HCT116 (cell line): ENCODE data around the gene CISD1. TPM values are rescaled to one million over a fixed set of nuclear protein-coding genes. Genes with fewer than 3 reads are reported as not detected.
"Not testable (repeated sequence)": the region's sequence is repeated elsewhere in the genome, so short reads cannot be mapped to it uniquely, and the experiment has no call there.

Experiments
- ATAC-seq: fragments of 200-7000 bp; cut with Tn5 transposase; 2 replicates; pipeline ENCODE4 v1.9.1; 2020; ENCODE audit warnings: mild to moderate bottlenecking, moderate library complexity
- BruUV-seq: library from RNA; stranded (reverse); fragments of 400-500 nt; replicated peaks from 2 replicates; lab custom pipeline; 2021; lab: Mats Ljungman, UMichigan
- CTCF ChIA-PET: fragments of 300-600 bp; sonication (Branson Sonifier 250); formaldehyde crosslinking; loops from one replicate; lab custom pipeline; 2021; ENCODE audit warnings: antibody characterized with exemption; lab: Charles Lee
- POLR2A ChIA-PET: fragments of 300-600, 350-600 bp; sonication (Branson Sonifier 250); formaldehyde crosslinking; loops from one replicate; lab custom pipeline; 2021; ENCODE audit warnings: antibody characterized with exemption; lab: Charles Lee
- RAD21 ChIA-PET, 2 experiments: fragments of 300-600 bp; sonication (Branson Sonifier 250); formaldehyde crosslinking; loops; one replicate each; lab custom pipeline; 2023; ENCODE audit warnings: low total read pairs in 2 of 2; ENCODE audit not compliant: uncharacterized antibody in 2 of 2, unreplicated experiment in 2 of 2, low non-redundant PET in 1 of 2; lab: Charles Lee
- DNase-seq: peaks from one replicate; pipeline ENCODE4 v3.0.0-alpha.2; 2010; ENCODE audit warnings: low read depth, low spot score
- H2AFZ ChIP-seq: fragments of 200-600 bp; shearing (Covaris generic), sonication (generic); 2 replicates; pipeline ENCODE4 v1.6.1; 2017; ENCODE audit warnings: low read depth, mixed run types, mixed read lengths, antibody characterized with exemption, low read length; ENCODE audit not compliant: poor library complexity, severe bottlenecking
- H3K27ac ChIP-seq: 2 replicates; pipeline ENCODE4 v1.5.1; 2012; ENCODE audit warnings: low read depth, low read length
- H3K27me3 ChIP-seq: fragments of 200-600 bp; sonication (generic); 2 replicates; pipeline ENCODE4 v1.6.1; 2016; ENCODE audit warnings: mixed run types, low read length, mixed read lengths; ENCODE audit not compliant: insufficient read depth
- H3K36me3 ChIP-seq, 2 experiments: fragments of 200-500 bp in 1 of 2; fragments of 200-600 bp in 1 of 2; sonication (Bioruptor generic) in 1 of 2; sonication (generic) in 1 of 2; 2 replicates each; pipeline versions ENCODE4 v1.5.1 to v1.6.1; 2014 to 2016; ENCODE audit warnings: low read length in 2 of 2, inconsistent platforms in 1 of 2, mixed read lengths in 1 of 2, mixed run types in 1 of 2; ENCODE audit not compliant: insufficient read depth in 2 of 2, control insufficient read depth in 1 of 2
- H3K4me1 ChIP-seq, 2 experiments: fragments of 200-600 bp in 1 of 2; sonication (generic) in 1 of 2; 2 replicates each; pipeline versions ENCODE4 v1.5.1 to v1.6.1; 2012 to 2017; ENCODE audit warnings: low read length in 2 of 2, inconsistent platforms in 1 of 2, mild to moderate bottlenecking in 1 of 2, mixed read lengths in 1 of 2, mixed run types in 1 of 2, moderate library complexity in 1 of 2; ENCODE audit not compliant: insufficient read depth in 2 of 2, control insufficient read depth in 1 of 2
- H3K4me2 ChIP-seq: fragments of 200-600 bp; sonication (generic); 2 replicates; pipeline ENCODE4 v1.6.1; 2017; ENCODE audit warnings: mixed run types, low read length, mixed read lengths
- H3K4me3 ChIP-seq, 2 experiments: fragments of 200-600 bp in 1 of 2; sonication (generic) in 1 of 2; replicated peaks in 1 of 2; 2 replicates each; pipeline ENCODE4 v1.5.1; 2011 to 2016; ENCODE audit warnings: low read length in 2 of 2, control low read depth in 1 of 2, low read depth in 1 of 2, mild to moderate bottlenecking in 1 of 2, mixed read lengths in 1 of 2, mixed run types in 1 of 2
- H3K79me2 ChIP-seq: fragments of 200-600 bp; sonication (generic); 2 replicates; pipeline ENCODE4 v1.6.1; 2017; ENCODE audit warnings: mild to moderate bottlenecking, mixed run types, low read length, moderate library complexity, mixed read lengths; ENCODE audit not compliant: insufficient read depth
- H3K9ac ChIP-seq: fragments of 200-600 bp; sonication (generic); 2 replicates; pipeline ENCODE4 v1.6.1; 2016; ENCODE audit warnings: low read length, mixed read lengths
- H3K9me2 ChIP-seq: fragments of 200-600 bp; sonication (generic), shearing (Covaris generic); 2 replicates; pipeline ENCODE4 v1.6.1; 2017; ENCODE audit warnings: mixed run types, mild to moderate bottlenecking, moderate library complexity; ENCODE audit not compliant: insufficient read depth
- H3K9me3 ChIP-seq, 2 experiments: fragments of 200-500 bp in 1 of 2; fragments of 200-600 bp in 1 of 2; sonication (Bioruptor generic) in 1 of 2; sonication (generic) in 1 of 2; 2 replicates each; pipeline ENCODE4 v1.6.1; 2014 to 2017; ENCODE audit warnings: low read length in 2 of 2, mixed read lengths in 2 of 2, inconsistent platforms in 1 of 2, low read depth in 1 of 2, mild to moderate bottlenecking in 1 of 2, mixed run types in 1 of 2, moderate library complexity in 1 of 2; ENCODE audit not compliant: control insufficient read depth in 1 of 2, insufficient read depth in 1 of 2
- H4K20me1 ChIP-seq: fragments of 200-600 bp; sonication (generic), shearing (Covaris generic); 2 replicates; pipeline ENCODE4 v1.6.1; 2017; ENCODE audit warnings: mixed run types, mild to moderate bottlenecking, moderate library complexity; ENCODE audit not compliant: insufficient read depth
- intact Hi-C: fragments of 100-400 bp; cut with micrococcal nuclease; formaldehyde crosslinking; loops from 2 replicates; pipeline ENCODE4 v1.10.0; 2022
- total RNA-seq: library from RNA; stranded (reverse); gene quantifications from one replicate; pipeline ENCODE4 v1.2.1, GENCODE V29; 2021; ENCODE audit not compliant: unreplicated experiment

CISD1 gene
- total RNA-seq, 1 experiment from 2014 or later: 47.3 TPM

GRCh38 chr10:58243801-58244200 is 25.2 kb upstream of the CISD1 start:
- H3K9ac ChIP-seq, H3K36me3 ChIP-seq, DNase-seq, RAD21 ChIA-PET, H3K27ac ChIP-seq, CTCF ChIA-PET, H3K4me2 ChIP-seq, H3K27me3 ChIP-seq, H3K79me2 ChIP-seq, H3K9me3 ChIP-seq, H3K4me3 ChIP-seq, H2AFZ ChIP-seq, BruUV-seq, POLR2A ChIA-PET, intact Hi-C loops, H3K9me2 ChIP-seq, ATAC-seq, H4K20me1 ChIP-seq: not testable (repeated sequence)
- peaks cover 0 to 15% of the 10 kb centered on the region in 2 experiments; a peak in 1 of 4 replicates for H3K4me1 ChIP-seq

GRCh38 chr10:58244242-58244641 is 24.7 kb upstream of the CISD1 start:
- POLR2A ChIA-PET, H3K4me2 ChIP-seq, H3K9me2 ChIP-seq, CTCF ChIA-PET, H3K4me3 ChIP-seq, DNase-seq, H3K79me2 ChIP-seq, H3K9ac ChIP-seq, H4K20me1 ChIP-seq, H3K27me3 ChIP-seq, H3K9me3 ChIP-seq, ATAC-seq, H3K27ac ChIP-seq, BruUV-seq, RAD21 ChIA-PET, H3K36me3 ChIP-seq, intact Hi-C loops, H2AFZ ChIP-seq: not testable (repeated sequence)
- H3K4me1 ChIP-seq: peaks cover 0 to 14% of the 10 kb centered on the region in 2 experiments; a peak in 1 of 4 replicates

GRCh38 chr10:58244666-58245065 is 24.3 kb upstream of the CISD1 start:
- H2AFZ ChIP-seq, H3K9me3 ChIP-seq, H3K27ac ChIP-seq, H3K9me2 ChIP-seq, POLR2A ChIA-PET, H3K4me2 ChIP-seq, H3K9ac ChIP-seq, H3K27me3 ChIP-seq, CTCF ChIA-PET, BruUV-seq, H3K4me3 ChIP-seq, H3K79me2 ChIP-seq, H3K36me3 ChIP-seq, DNase-seq, ATAC-seq, H4K20me1 ChIP-seq, RAD21 ChIA-PET, intact Hi-C loops, H3K4me1 ChIP-seq: not testable (repeated sequence)
